OCI-LY3 (cell line): ENCODE data around the gene NCLN.

Experiments used
- EZH2phosphoT487 ChIP-seq: fragments of 200-600 bp; shearing (Covaris generic); IDR thresholded peaks from 2 replicates; pipeline ENCODE4 v1.6.1; 2018; ENCODE audit warnings: antibody characterized with exemption, mixed run types, low read depth
- TF ChIP-seq, protein P1 (sequence below): fragments of 200-600, 300-600 bp; sonication (generic); IDR thresholded peaks from 2 replicates; pipeline ENCODE4 v1.5.1; 2014; ENCODE audit warnings: antibody characterized with exemption, low read length, low read depth

GRCh38 chr19:3175781-3176714 lies 9.7 kb upstream of the NCLN start:
- TF ChIP-seq, protein P1, sequence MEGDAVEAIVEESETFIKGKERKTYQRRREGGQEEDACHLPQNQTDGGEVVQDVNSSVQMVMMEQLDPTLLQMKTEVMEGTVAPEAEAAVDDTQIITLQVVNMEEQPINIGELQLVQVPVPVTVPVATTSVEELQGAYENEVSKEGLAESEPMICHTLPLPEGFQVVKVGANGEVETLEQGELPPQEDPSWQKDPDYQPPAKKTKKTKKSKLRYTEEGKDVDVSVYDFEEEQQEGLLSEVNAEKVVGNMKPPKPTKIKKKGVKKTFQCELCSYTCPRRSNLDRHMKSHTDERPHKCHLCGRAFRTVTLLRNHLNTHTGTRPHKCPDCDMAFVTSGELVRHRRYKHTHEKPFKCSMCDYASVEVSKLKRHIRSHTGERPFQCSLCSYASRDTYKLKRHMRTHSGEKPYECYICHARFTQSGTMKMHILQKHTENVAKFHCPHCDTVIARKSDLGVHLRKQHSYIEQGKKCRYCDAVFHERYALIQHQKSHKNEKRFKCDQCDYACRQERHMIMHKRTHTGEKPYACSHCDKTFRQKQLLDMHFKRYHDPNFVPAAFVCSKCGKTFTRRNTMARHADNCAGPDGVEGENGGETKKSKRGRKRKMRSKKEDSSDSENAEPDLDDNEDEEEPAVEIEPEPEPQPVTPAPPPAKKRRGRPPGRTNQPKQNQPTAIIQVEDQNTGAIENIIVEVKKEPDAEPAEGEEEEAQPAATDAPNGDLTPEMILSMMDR = no peak
- no peak for TF ChIP-seq EZH2phosphoT487
